COLO668 (cell line): ENCODE measurements around the gene GABRD.

Source experiments
- DNase-seq: peaks from one replicate; lab custom pipeline; 2025; ENCODE audit not compliant: unreplicated experiment; lab: John Stamatoyannopoulos, UW

Gene GABRD

DNA sequence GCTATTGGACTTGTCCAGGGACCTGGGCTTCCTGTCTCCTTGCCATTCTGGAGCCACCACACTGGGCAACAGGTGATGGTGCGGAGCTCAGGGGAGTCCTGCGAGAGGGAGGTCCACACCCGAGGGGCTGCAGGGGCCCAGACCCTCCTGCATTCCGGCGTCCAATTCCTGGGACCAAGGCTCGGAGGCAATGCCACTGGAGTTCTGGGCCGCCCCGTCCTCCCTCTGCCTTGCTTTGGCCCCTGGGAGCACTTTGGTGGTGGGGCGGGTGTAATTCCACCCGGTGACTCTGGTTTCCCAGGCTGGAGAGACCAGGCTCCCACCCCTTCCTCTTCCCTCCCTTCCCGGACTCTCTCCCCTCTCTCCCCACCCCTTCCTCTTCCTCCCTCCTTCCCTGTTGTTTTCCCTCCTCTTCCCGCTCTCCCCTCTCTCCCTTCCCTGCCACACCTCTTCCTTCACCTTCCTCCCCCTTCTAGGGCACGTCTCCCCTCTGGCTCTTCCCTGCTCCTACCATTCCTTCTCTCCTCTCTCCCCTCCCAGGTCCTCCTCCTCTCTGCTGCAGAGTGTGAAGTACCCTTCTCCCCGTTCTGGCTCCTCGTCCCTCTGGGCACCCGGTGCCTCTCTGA, 33.0 kb downstream of the GABRD start:
- DNase-seq: no peak

DNA sequence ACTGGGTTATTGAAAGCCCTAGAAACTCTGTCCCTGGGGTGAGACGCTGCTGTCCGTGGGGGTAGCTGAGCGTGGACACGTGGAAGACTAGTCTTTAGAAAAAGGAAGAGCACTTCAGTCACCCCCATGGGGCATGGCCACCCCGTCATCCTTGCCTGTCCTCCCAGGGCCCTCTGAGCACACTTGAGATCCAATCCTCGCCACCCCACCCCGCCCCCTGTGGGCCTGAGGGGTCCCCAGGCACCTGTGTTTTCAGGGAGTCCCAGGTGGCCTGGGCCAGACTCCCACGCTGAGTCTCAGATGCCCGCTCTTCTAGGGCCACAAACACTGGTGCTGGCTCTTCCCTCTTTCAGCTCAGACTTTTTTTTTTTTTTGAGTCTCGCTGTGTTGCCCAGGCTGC, 33.6 kb downstream of the GABRD start:
- DNase-seq: no peak

DNA sequence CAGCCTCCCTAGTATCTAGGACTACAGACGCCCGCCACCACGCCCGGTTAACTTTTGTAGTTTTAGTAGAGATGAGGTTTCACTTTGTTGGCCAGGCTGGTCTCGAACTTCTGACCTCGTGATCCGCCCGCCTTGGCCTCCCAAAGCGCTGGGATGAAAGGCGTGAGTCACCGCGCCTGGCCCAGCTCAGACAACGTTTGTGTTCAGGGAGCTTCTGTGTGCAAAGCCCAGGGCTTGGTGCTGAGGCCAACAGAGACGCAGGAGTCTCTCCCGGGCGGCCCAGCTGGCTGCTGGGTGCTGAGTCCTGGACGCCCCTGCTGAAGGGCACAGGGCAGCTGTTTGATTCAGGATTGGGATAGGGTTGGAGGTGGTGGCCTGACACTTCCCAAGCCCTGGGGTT, 34.1 kb downstream of the GABRD start:
- DNase-seq: no peak

DNA sequence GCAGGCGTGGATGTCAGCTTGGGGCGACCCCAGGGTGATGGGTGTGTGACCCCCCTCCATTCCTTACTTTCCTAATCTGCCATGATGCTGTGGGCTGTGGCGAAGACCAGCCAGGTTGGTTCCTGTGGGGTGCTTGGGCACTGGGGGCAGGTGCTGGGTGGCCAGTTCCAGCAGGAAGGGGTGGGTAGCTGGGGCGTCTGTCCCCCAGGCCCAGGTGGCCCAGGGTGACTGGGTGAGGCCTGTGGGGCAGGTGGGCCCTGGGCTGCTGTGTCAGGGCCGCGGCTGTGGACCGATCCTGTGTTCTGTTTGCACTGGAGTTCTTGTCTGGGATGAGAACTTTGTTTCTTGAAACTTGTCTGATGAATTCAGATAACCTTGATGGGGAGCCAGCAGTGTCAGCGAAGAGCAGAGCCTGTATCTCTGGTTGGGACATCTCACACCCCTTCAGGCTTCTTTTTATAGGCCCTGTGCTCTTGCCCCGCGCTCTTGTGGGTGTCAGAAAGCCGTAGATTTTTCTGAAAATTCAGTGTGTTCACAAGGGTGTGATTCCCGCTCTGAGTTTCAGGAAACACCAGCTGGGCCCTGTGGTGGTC, 34.7 kb downstream of the GABRD start:
- no peak for DNase-seq

DNA sequence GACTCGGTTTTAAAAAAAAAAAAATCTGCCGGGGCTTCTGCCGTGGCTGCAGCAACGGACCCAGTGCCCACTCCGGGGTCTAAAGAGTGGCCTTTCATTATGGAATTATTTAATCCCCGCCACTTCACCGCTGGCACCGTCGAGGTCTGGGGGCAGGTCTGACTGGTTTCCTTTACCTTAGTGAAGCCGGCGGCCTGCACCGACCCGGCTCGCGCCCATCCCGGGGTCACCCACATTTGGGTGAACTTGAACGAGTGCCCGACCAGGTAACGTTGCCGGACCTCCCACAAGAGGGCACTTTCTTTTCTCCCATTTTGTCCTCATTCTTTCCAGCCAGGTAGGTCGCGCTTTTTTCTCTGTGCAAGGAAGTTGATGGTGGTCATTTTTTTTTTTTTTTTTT, 35.4 kb downstream of the GABRD start:
- DNase-seq: no peak

DNA sequence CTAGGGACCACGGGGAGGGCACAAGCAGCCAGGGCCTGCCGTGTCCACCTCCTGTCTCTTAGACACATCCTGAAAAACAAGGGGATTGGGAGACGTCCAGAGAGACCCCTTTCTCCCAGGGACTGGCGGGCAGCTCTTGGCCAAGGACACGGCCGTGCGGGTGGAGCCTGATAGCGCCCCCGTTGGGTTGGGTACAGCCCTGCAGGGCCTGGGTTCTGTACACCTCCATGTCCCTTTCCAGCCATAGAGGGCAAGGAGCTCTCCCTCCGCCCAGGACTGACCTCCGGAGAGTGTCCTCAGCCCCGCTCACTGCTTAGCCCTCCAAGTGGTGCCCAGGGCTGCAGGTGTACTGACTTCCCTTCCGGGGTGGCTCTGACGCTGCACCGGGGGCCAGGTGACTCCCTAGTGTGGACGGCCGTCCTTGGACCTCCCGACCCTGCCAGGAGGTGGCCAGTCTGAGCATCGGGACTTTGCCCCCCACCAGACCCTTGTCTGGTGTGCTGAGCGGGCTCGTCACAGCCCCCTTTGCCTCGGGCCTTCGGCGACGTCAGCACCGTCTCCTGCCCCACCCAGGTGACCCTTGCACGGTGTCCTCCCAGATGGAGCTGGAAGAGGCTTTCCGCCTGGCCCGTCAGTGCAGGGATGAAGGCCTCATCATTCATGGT, 36.9 kb downstream of the GABRD start:
- no peak for DNase-seq

DNA sequence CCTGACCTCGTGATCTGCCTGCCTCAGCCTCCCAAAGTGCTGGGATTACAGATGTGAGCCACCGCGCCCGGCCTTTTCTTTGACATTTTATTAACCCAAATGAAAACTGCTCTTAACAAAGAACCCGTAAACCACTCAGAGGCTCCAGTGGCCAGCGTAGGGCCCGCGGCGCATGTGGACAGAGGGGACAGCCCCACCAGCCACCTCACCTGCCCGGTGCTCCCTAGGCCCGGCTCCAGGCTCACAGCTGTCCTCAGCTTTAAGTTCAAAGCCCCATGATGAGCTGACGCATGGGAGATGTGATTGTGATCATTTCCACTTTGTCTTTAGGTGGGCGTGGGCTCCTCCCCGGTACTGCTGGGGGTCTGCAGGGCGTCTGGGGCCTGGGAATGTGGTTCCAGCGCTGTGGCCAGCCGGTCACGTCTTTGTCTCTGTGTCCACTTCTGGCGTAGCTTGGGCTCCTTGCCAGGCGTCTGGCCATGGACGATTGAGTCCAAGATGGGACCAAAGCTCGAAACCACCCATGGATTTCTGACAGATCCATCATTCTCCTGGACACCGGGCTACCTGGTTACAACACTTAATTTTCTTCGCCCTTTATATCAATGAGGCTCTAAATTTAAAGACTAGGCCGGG, 37.9 kb downstream of the GABRD start:
- DNase-seq: no peak

DNA sequence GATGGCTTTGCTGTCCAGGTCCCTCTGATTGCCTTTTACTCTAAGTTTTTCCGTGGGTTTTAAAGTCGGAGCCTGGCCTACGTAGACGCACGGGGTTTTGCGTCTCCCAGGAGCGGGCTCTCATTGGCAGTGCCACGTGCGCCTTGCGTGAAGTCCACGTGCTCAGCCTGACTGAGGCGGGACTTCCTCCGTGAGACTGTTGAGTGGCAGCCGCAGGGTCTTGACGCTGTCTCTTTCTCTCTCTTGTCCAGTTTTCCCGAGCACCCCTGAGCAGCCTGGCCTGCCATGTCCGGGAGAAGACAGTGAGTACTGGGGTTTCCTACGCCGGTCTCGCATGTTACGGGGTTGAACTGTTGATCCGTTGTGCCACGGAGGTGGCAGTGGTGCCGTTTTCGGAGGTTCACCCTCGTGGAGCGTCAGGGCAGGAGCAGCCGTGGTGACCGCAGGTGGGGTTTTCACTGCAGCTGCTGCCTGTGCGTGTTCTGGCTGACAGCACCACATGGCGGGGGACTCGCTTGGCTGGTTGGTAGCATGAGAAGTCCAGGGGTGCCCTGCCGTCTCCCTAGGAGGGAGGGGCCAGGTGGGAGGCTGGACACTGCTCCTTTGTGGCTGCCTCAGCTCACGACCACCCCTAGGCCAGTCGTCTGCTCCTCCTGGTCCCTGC, 40.3 kb downstream of the GABRD start:
- no peak for DNase-seq

DNA sequence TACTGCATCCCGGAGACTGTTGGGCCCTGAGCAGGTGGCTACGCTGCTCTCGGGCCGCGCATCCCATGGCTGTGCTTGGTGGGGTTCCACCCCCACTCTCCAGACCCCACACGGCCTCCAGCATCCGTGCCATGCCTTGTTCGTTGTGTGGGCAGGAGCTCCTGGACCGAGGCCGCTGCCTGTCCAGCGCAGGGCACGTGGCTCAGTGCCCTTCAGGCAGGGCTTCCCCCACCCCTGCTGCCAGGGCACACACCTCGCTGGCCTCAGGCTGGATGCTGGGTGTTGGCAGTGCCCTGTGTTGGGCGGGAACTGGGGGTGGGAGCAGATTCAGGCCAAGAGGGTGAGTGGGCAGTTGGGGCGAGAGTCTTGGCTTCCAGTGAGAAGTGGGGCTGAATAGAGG, 40.9 kb downstream of the GABRD start:
- DNase-seq: no peak

DNA sequence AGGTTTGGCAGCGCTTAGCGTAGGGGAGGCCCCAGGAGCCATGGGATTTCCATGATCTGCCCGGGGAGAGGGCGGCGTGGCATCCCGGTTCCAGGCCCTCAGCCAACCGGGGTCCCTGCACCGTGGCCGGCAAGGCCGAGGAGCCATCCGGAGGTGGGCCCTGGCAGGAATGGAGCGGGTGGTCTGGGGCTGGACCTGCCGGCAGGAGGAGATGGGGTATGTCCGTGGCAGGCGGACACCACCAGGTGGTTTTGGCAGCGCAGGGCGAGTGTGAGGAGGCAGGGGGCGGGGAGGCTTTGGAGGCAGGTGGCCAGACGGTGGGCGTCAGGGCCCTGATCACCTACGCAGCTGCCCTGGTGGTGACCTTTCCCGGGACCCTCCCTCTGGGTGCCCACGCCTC, 41.4 kb downstream of the GABRD start:
- DNase-seq: no peak

DNA sequence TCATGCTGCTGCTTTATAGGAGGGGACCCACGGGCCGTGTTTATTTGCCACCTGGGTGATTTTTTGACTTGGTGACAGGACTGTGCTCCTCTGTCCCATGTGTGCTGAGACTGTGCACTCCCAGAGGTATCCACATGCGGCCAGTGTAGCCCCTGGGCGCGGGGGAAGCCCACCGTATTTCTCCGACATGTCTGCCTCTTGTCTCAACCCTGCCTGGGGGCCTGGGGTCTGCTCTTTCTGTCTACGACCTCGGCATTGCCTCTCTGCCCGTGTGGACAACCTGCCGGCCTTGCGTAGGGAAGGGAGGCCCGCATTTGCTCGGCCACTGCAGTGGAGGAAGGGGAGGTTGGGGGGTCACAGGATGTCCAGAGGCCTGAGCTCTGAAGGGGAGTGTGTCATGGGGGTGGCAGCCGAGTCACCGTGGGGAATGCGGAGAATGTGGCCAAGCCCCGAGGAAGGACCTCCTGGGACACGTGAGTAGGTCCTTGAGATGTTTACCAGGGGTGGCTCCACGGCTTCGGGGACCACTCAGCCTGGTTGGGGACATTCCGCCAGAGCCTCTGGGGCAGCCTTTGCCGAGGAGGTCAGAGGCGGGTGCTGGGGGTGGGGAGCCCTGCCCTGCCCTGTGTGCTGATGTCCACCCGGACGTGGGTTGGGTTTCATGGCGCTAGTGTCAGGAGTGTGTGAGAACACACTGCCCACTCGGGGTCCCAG, 42.1 kb downstream of the GABRD start:
- DNase-seq: no peak

DNA sequence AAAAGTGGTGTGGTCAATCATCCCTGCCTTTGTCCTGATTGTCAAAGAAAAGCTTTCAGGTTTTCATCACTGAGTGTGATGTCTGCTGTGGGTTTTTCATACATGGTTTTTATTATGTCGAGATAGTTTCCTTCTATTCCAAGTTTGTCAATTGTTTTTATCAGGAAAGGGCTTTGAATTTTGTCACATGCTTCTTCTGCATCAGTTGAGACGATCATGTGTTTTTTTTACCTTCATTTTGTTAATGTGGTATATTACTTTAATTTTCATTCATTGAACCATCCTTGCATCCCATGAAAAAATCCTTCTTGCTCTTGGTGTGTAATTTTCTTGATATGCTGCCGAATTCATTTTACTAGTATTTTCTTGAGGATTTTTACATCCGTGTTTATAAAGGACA, 46.6 kb downstream of the GABRD start:
- DNase-seq: no peak

DNA sequence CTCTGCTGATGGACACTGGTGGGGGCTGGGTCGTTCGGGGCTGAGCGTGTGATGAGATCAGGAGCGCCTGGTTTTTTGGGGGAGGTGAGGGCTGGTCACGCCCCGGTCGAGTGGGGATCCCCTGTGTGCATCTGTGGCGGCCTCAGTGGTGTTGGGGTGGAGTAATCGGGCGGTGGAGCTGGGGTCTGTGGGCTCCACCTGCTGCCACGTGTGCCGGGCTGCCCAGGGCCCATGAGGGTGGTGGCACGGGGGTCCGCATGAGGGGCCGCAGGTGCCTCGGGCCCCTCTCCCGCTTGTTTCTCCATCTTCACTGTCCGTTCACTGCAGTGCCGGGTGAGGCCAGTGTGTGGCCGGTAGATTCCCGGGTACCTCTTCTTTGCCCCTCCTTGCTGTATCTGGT, 48.2 kb downstream of the GABRD start:
- DNase-seq: no peak

DNA sequence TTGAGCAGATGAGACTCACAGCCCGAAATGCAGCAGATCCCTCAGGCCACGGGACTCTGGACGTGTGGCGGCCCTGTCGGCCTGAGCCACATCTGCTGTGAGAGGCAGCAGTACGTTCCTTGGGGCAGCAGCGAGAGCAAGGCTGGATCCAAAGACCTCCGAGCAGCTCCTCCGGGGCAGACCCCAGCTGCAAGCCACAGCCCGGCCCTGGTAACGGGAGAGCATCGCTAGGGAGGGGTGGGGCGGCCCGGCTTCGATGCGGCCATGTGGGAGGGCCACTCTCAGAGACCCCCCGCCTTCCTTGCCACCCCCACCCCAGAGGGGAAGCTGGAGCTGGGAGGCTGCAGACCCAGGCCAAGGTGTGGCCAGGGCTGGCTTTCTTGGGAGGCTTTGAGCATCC, 48.8 kb downstream of the GABRD start:
- no peak for DNase-seq

DNA sequence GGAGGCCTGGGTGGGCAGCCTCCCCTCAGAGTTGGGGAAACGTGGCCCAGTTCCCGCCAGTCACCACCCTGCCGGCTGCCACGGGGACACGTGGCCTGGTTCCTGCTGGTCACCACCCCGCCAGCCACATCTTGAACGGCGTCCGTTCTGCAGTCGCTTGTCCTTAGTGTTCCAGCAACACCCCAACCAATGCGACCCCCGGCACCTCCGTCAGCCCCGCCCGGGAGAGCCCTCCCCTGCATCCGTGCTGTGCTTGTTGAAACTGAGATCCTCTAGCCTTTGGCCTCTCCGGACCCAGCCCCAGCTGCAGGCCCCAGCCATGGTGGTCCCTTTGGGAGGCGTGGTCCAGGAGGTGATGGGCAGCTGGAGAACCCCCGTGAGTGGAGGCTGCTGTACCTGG, 49.8 kb downstream of the GABRD start:
- no peak for DNase-seq

DNA sequence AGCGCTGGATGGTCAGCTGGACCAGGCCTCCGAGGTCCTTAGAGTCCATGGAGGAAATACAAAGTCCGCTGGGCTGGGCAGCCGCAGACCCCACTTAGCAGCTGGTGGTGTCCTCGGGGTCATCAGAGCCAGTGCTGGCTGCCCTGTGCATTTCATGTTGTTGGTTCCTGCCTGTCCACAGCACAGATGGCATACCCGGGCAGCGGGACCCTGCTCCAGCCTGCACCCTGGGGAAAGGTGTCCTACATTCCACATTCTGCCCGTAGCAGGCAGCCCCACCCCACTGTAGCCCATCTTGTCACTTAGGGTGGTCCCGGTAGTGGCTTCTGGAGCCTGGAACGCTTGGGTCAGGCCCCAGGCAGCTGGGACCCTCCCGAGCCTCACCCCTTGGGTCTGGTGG, 50.9 kb downstream of the GABRD start:
- no peak for DNase-seq

DNA sequence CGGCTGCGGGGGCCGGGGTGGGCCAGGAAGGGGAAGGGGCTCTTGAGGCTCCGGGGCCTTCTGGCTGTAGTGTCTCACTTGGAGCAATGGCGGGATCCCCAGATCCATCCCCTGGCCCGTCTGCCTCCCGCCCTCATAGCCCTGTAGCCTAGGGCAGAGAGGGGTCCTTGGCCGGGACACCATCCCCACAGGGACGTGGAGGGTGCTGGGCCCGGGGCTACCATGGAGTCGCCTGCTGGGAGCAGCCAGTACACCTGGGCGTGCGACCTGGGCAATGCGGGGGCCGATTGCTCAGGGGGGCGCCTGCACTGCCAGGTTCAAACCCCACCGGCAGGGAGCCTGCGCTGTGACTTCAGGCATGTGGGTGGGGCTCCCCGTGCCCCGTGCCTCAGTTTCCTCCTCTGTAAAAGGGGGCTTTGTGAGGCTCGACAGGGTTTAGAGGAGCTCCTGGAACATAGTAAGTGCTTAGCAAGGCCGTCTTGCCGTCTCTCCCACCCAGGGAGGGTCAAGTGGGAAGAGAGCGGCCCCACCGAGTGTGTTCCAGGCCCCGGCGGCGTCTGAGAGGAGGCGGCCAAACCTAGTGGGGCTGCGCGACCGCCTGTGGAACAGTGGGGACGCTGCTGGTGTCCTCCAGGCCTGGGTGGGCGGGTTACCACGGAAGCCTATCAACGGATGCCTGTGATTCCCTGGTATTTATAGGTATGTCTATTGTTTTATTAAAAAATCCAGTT, 51.8 kb downstream of the GABRD start:
- no peak for DNase-seq

DNA sequence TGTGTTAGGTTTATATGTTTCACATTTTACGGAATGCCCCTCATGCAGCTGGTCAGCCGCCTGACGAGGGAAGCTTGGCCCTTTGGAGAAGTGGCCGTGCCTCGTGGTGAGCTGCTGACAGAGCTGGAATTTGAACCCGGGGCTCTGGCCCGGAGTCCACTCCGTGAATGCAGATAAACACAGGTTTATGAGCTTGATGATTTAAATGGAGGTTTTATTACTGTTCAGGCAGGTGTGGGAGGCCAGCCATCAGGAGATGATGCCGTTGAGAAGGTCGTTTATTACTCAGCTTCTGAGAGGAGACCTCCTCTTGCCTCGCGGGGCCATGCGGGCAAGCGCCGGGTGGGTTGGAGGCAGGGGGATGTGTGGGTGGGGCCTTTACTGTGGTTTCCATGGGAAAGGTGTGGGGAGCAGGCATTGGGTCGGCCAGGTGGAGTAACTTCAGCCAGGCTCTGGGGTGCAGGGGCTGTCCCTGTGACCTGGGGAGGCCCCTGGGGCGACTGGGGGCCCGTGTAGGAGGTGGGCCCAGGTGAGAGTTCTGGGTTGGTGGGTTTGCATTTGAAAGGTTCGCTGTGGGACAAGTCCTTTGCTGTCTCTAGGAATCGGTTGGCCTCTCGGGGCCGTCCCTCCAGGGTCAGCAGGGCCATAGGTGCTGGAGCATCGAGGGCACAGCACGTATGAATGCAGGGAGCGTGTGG, 53.1 kb downstream of the GABRD start:
- DNase-seq: no peak

DNA sequence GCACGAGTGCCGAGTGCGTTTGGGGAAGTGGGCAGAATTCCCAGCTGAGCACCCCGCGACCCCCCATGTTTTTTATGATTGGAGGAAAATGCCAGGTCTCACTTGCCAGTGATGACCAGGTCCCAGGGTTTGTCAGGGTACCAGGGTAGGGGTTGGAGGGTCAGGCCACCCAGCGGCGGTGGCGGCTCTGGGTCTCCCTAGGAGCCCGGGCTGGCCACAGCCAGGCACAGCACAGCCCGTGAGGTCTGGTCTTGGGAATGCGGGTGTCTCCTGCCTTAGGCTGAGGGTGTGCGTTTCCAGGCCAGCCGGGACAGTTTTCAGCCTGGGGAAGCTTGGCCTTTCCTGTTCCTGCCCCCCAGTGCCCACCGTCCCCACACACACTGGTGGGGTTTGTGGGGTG, 53.7 kb downstream of the GABRD start:
- no peak for DNase-seq
